PC-9 (cell line): ENCODE data around the gene PTPRD.

Source experiments
- CTCF ChIP-seq: fragments of 200-600 bp; sonication (generic); conservative IDR thresholded peaks from 2 replicates; pipeline ENCODE4 v1.6.1; 2017; ENCODE audit warnings: mixed run types, antibody characterized with exemption, mild to moderate bottlenecking, moderate library complexity
- EZH2 ChIP-seq: fragments of 200-600 bp; sonication (generic); IDR thresholded peaks from 2 replicates; pipeline ENCODE4 v1.8.0; 2017; ENCODE audit warnings: antibody characterized with exemption, low read depth

DNA sequence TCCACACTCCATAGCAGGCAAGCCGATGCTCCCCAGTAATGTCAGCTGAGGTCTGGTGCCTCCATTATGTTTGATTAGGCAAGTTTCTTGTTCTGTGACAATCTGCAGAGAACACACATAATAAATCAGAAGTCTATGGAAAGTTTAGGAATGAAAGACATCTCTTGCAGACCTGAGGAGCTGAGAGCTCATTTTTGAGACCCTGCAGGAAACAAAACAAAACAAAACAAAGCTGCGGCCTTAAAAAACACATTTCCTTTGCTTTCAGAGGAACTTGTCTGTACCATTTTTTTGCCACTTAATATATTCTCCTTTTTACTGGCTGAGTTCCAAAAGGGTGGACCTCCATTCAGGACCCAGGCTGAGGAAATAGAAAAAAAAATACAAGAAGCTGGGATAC, 2332.0 kb downstream of the PTPRD start:
- TF ChIP-seq CTCF = no peak
- no peak for TF ChIP-seq EZH2
